Measurements from ENCODE around the gene TCF20. TPM values are rescaled to one million over a fixed set of nuclear protein-coding genes. Genes with fewer than 3 reads are reported as not detected.

The TCF20 gene
- total RNA-seq, 2 experiments from 2014 or later = 61.6 to 64.1 TPM

DNA sequence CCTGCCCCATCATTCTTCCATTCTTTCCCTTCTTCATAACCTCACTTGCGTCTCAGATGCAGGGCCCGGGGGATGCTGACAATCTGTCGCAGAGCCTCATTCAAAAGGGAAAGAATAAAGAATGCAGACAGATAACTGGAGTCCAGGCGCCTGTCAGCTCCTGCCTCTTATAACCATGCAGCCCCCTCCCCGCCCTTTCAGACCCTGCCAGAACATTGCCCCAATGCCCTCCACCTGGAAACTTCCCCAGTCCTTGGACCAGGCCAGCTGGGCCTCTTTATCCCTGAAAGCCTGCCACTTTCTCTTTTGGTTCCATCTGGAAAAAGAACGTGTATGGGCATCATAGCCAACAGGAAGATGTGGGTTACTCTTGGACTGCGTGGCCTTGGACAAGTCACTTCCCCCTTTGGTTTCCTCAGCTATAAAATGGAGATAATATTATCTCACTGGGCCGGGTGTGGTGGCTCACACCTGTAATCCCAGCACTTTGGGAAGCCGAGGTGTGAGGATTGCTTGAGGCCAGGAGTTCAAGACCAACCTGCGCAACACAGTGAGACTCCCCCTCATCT lies 2.1 kb upstream of the TCF20 start:
- Histone ChIP-seq H3K36me3 (ENCODE audit: insufficient read depth, low read length) (no peaks in the 10 kb centered on the region), H3K27ac (ENCODE audit: low read depth in 1 of 2, low read length in 2 of 2) (no peak overlapping the region), H3K27me3 (ENCODE audit: control insufficient read depth in 1 of 2, insufficient read depth in 2 of 2, low read length in 2 of 2) (no peaks in the 10 kb centered on the region), H3K9me3 (ENCODE audit: control insufficient read depth in 1 of 2, insufficient read depth in 1 of 2, low read length in 2 of 2) (no peaks in the 10 kb centered on the region), H3K4me3 (ENCODE audit: low read length) (no peak overlapping the region), H3K4me1 (ENCODE audit: insufficient read depth, low read length) (peaks cover 31% of the 10 kb centered on the region)
- intact Hi-C loops (cut with DNase I, micrococcal nuclease) = loop anchor here in 1 of 2 experiments (2.0 to 5.0 kb wide), 2 partner anchors 26 to 70 kb away; no protein-coding TSS in a partner anchor
- Mint-ChIP-seq H3K9me3 (no peaks in the 10 kb centered on the region), H3K4me1 (ENCODE audit: low read depth) (peaks cover 19% of the 10 kb centered on the region), H3K27me3 (no peaks in the 10 kb centered on the region), H3K27ac (no peak overlapping the region), H3K4me3 (peak overlapping the region; percentile 68), H3K36me3 (ENCODE audit: low read depth) (peaks cover 10% of the 10 kb centered on the region)
- ATAC-seq (ENCODE audit: poor library complexity) = no peak
- no peak for DNase-seq
- POLR2A ChIA-PET = no interaction called here
- TF ChIP-seq, protein P1, sequence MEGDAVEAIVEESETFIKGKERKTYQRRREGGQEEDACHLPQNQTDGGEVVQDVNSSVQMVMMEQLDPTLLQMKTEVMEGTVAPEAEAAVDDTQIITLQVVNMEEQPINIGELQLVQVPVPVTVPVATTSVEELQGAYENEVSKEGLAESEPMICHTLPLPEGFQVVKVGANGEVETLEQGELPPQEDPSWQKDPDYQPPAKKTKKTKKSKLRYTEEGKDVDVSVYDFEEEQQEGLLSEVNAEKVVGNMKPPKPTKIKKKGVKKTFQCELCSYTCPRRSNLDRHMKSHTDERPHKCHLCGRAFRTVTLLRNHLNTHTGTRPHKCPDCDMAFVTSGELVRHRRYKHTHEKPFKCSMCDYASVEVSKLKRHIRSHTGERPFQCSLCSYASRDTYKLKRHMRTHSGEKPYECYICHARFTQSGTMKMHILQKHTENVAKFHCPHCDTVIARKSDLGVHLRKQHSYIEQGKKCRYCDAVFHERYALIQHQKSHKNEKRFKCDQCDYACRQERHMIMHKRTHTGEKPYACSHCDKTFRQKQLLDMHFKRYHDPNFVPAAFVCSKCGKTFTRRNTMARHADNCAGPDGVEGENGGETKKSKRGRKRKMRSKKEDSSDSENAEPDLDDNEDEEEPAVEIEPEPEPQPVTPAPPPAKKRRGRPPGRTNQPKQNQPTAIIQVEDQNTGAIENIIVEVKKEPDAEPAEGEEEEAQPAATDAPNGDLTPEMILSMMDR (IDR thresholded peaks at IDR 0.05) = no peak
- CTCF ChIA-PET = no interaction called here

DNA sequence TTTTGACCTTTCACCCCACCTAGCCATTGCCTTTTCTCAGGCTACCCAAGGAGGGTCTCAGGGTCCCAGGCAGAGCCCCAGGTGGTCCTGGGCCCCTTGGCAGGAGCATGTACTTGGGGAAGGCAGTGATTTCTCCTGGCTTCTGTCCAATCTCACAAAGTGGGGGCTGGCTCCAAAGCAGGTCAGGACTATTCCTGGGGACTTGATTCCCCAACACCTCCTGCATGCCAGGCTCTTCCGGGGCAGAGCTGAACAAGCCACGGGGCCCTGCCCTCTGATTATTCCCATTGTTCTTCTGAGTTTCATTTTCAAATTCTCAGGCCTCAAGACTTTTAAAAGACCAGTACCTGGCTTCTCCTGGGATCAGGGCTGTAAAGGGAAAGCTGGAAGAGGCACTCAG lies 1.5 kb upstream of the TCF20 start:
- H3K27me3 ChIP-seq (ENCODE audit: control insufficient read depth in 1 of 2, insufficient read depth in 2 of 2, low read length in 2 of 2) = no peaks in the 10 kb centered on the region
- no peak overlapping the region for H3K4me3 ChIP-seq (ENCODE audit: low read length)
- no peaks in the 10 kb centered on the region for H3K36me3 ChIP-seq (ENCODE audit: insufficient read depth, low read length)
- Mint-ChIP-seq H3K9me3 (no peaks in the 10 kb centered on the region), H3K27me3 (no peaks in the 10 kb centered on the region), H3K4me3 (peak overlapping the region; percentile 92), H3K4me1 (ENCODE audit: low read depth) (peaks cover 26% of the 10 kb centered on the region), H3K36me3 (ENCODE audit: low read depth) (peaks cover 10% of the 10 kb centered on the region), H3K27ac (peak overlapping the region; percentile 85)
- POLR2A ChIA-PET = no interaction called here
- intact Hi-C loops (cut with DNase I, micrococcal nuclease) = loop anchor here in 1 of 2 experiments (2.0 to 5.0 kb wide), 3 partner anchors 27 to 97 kb away; no protein-coding TSS in a partner anchor
- no peak overlapping the region for H3K27ac ChIP-seq (ENCODE audit: low read depth in 1 of 2, low read length in 2 of 2)
- H3K4me1 ChIP-seq (ENCODE audit: insufficient read depth, low read length) = peaks cover 38% of the 10 kb centered on the region
- DNase-seq (no peak), ATAC-seq (ENCODE audit: poor library complexity) (no peak)
- TF ChIP-seq, protein P1 (IDR thresholded peaks at IDR 0.05) = no peak
- CTCF ChIA-PET = no interaction called here
- H3K9me3 ChIP-seq (ENCODE audit: control insufficient read depth in 1 of 2, insufficient read depth in 1 of 2, low read length in 2 of 2) = no peaks in the 10 kb centered on the region

GRCh38 chr22:42271191-42271813 lies 849 bp upstream of the TCF20 start:
- peak overlapping the region; percentile 45 for H3K4me3 ChIP-seq (ENCODE audit: low read length)
- H3K27ac Mint-ChIP-seq = peak overlapping the region; percentile 85
- no peak for DNase-seq
- peaks cover 30% of the 10 kb centered on the region for H3K4me1 Mint-ChIP-seq (ENCODE audit: low read depth)
- H3K27me3 ChIP-seq (ENCODE audit: control insufficient read depth in 1 of 2, insufficient read depth in 2 of 2, low read length in 2 of 2) = no peaks in the 10 kb centered on the region
- H3K9me3 ChIP-seq (ENCODE audit: control insufficient read depth in 1 of 2, insufficient read depth in 1 of 2, low read length in 2 of 2) = no peaks in the 10 kb centered on the region
- TF ChIP-seq, protein P1 (IDR thresholded peaks at IDR 0.05) = no peak
- no peaks in the 10 kb centered on the region for H3K36me3 ChIP-seq (ENCODE audit: insufficient read depth, low read length)
- no peak overlapping the region for H3K27ac ChIP-seq (ENCODE audit: low read depth in 1 of 2, low read length in 2 of 2)
- intact Hi-C loops (cut with DNase I, micrococcal nuclease) = loop anchor here in 1 of 2 experiments (2.0 to 5.0 kb wide), 2 partner anchors 71 to 97 kb away; no protein-coding TSS in a partner anchor
- CTCF ChIA-PET = no interaction called here
- H3K27me3 Mint-ChIP-seq = no peaks in the 10 kb centered on the region
- peaks cover 10% of the 10 kb centered on the region for H3K36me3 Mint-ChIP-seq (ENCODE audit: low read depth)
- H3K9me3 Mint-ChIP-seq = no peaks in the 10 kb centered on the region
- ATAC-seq (ENCODE audit: poor library complexity) = no peak
- POLR2A ChIA-PET = no interaction called here
- H3K4me3 Mint-ChIP-seq = peak overlapping the region; percentile 92
- peaks cover 44% of the 10 kb centered on the region for H3K4me1 ChIP-seq (ENCODE audit: insufficient read depth, low read length)
